Skeletal muscle tissue (tissue), 4 donors: Measurements from ENCODE around the gene TLR9. TPM values are rescaled to one million over a fixed set of nuclear protein-coding genes. Genes with fewer than 3 reads are reported as not detected.

Source experiments
- H3K27ac ChIP-seq: one replicate; pipeline ENCODE4 v1.7.0; 2013; ENCODE audit warnings: mild to moderate bottlenecking, low read depth, low read length, inconsistent platforms
- H3K27me3 ChIP-seq, 3 donors: one replicate each; pipeline ENCODE4 v1.7.0; 2013; ENCODE audit warnings: low read length in 3 of 3; ENCODE audit not compliant: control insufficient read depth in 3 of 3, insufficient read depth in 3 of 3
- H3K36me3 ChIP-seq, 3 donors: one replicate each; pipeline ENCODE4 v1.7.0; 2013; ENCODE audit warnings: low read length in 3 of 3; ENCODE audit not compliant: control insufficient read depth in 3 of 3, insufficient read depth in 3 of 3
- H3K4me1 ChIP-seq, 3 donors: one replicate each; pipeline ENCODE4 v1.7.0; 2013; ENCODE audit warnings: low read length in 3 of 3, mild to moderate bottlenecking in 3 of 3; ENCODE audit not compliant: control insufficient read depth in 3 of 3, insufficient read depth in 3 of 3
- H3K4me3 ChIP-seq, 3 donors: one replicate each; pipeline ENCODE4 v1.7.0; 2013; ENCODE audit warnings: low read length in 3 of 3
- H3K9ac ChIP-seq, 3 donors: one replicate each; pipeline ENCODE4 v1.7.0; 2013; ENCODE audit warnings: low read length in 3 of 3, mild to moderate bottlenecking in 3 of 3, moderate library complexity in 2 of 3, low read depth in 1 of 3
- H3K9me3 ChIP-seq, 3 donors: one replicate each; pipeline ENCODE4 v1.7.0; 2013; ENCODE audit warnings: low read length in 3 of 3; ENCODE audit not compliant: control insufficient read depth in 3 of 3
- total RNA-seq: library from RNA; depleted of rRNA; stranded (reverse); fragments of >200 nt; gene quantifications from one replicate; pipeline ENCODE4 v1.2.3, GENCODE V29; 2014
- donor health status: Osteomylitis.

TLR9 gene
- total RNA-seq, 1 donor from 2014 or later, result not detected

GRCh38 chr3:52248165-52248541 is 22.7 kb upstream of the TLR9 start:
- Histone ChIP-seq H3K27ac (no peak overlapping the region), H3K27me3 (peaks cover 2 to 20% (median 19%) of the 10 kb centered on the region in 3 donors), H3K36me3 (peaks cover 17 to 33% (median 29%) of the 10 kb centered on the region in 3 donors), H3K4me3 (no peak overlapping the region), H3K9me3 (no peaks in the 10 kb centered on the region), H3K9ac (no peak overlapping the region), H3K4me1 (peaks cover 16 to 69% (median 43%) of the 10 kb centered on the region in 3 donors)

DNA sequence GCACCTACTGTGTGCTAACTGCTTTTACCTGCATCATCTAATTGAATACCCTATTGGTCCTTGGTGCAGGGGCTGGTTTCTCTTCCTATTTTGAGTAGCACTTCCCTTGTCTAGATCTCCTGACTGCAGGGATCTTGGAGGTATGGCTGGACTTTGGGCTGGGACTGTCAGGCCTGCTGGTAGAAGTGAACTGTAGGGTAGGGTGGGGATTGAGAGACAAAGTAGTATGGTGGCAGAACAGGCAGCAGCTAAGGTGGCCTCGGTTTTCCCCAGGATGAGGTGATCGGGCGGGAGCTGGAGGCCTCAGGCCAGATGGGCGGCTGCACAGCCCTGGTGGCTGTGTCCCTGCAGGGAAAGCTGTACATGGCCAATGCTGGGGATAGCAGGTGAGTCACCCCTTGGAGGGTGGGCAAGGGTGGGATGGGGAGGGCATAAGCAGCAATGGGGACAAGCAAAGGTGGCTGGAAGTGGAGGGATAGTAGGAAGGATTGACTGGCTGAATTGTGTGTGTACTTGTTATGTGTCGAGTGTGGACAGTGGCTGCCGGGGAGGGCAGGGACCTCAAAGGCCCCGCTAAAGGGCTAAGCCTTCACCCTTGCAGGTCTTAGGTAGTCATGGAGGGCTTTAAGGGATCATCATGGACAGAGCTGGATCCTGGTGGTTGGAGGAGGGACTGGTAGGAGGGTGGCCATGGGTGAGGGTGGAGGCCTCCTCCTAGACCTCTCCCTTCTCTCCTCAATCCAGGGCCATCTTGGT is 22.1 kb upstream of the TLR9 start:
- peaks cover 2 to 20% (median 19%) of the 10 kb centered on the region in 3 donors for H3K27me3 ChIP-seq
- H3K9me3 ChIP-seq, result no peaks in the 10 kb centered on the region
- H3K36me3 ChIP-seq, result peaks cover 15 to 30% (median 26%) of the 10 kb centered on the region in 3 donors
- peaks cover 16 to 66% (median 43%) of the 10 kb centered on the region in 3 donors for H3K4me1 ChIP-seq
- H3K27ac ChIP-seq, result no peak overlapping the region
- no peak overlapping the region for H3K4me3 ChIP-seq
- H3K9ac ChIP-seq, result no peak overlapping the region

- peak overlapping the region; percentile 64 for H3K27ac ChIP-seq
- H3K36me3 ChIP-seq, result peaks cover 15 to 27% (median 26%) of the 10 kb centered on the region in 3 donors
- H3K4me3 ChIP-seq, result peak overlapping the region in 2 of 3 donors; percentile 34 to 41
- H3K4me1 ChIP-seq, result peaks cover 16 to 61% (median 42%) of the 10 kb centered on the region in 3 donors
- peak overlapping the region in 1 of 3 donors; percentile 84 for H3K9ac ChIP-seq
- H3K9me3 ChIP-seq, result no peaks in the 10 kb centered on the region
- H3K27me3 ChIP-seq, result peaks cover 2 to 20% (median 19%) of the 10 kb centered on the region in 3 donors
Measured at GRCh38 chr3:52246728-52247408, 21.4 kb upstream of the TLR9 start.

DNA sequence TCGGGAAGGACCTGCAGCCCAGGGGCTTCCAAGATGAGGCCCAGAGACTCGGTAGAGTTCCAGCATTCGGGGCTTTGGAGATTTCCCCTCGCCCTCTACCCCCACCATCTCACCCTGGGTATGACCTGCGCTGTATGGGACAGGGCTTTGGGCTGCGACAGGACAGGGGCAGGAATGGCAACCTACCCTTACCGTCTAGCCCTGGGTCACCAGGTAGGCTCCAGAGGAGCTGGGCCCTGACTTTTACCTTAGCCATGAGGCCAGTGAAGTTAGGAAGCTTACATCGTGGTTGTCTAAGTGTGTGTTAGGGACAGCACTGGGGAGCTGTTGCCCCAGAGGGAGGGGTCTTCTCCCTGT is 20.8 kb upstream of the TLR9 start:
- H3K27me3 ChIP-seq, result peaks cover 2 to 20% (median 19%) of the 10 kb centered on the region in 3 donors
- H3K4me3 ChIP-seq, result peak overlapping the region; percentile 68 to 76 (median 69)
- H3K36me3 ChIP-seq, result peaks cover 15 to 26% (median 22%) of the 10 kb centered on the region in 3 donors
- peak overlapping the region; percentile 67 to 84 (median 70) for H3K9ac ChIP-seq
- no peaks in the 10 kb centered on the region for H3K9me3 ChIP-seq
- H3K4me1 ChIP-seq, result peaks cover 16 to 56% (median 38%) of the 10 kb centered on the region in 3 donors
- H3K27ac ChIP-seq, result peak overlapping the region; percentile 64

GRCh38 chr3:52245322-52246263 is 20.1 kb upstream of the TLR9 start, which contains the start of gene PPM1M:
Gene PPM1M, plus strand, starts transcription at chr3:52245759. Its CDS starts 66 bp downstream, at chr3:52245825.
- Histone ChIP-seq H3K4me1 (peaks cover 19 to 59% (median 39%) of the 10 kb centered on the region in 3 donors), H3K27me3 (peaks cover 2 to 20% (median 19%) of the 10 kb centered on the region in 3 donors), H3K4me3 (peak within 1 kb of the TSS; percentile 72 to 77 (median 76)), H3K36me3 (peaks cover 15 to 24% (median 22%) of the 10 kb centered on the region in 3 donors), H3K9me3 (no peaks in the 10 kb centered on the region), H3K9ac (peak within 1 kb of the TSS; percentile 67 to 84 (median 80)), H3K27ac (peak within 1 kb of the TSS; percentile 76)

DNA sequence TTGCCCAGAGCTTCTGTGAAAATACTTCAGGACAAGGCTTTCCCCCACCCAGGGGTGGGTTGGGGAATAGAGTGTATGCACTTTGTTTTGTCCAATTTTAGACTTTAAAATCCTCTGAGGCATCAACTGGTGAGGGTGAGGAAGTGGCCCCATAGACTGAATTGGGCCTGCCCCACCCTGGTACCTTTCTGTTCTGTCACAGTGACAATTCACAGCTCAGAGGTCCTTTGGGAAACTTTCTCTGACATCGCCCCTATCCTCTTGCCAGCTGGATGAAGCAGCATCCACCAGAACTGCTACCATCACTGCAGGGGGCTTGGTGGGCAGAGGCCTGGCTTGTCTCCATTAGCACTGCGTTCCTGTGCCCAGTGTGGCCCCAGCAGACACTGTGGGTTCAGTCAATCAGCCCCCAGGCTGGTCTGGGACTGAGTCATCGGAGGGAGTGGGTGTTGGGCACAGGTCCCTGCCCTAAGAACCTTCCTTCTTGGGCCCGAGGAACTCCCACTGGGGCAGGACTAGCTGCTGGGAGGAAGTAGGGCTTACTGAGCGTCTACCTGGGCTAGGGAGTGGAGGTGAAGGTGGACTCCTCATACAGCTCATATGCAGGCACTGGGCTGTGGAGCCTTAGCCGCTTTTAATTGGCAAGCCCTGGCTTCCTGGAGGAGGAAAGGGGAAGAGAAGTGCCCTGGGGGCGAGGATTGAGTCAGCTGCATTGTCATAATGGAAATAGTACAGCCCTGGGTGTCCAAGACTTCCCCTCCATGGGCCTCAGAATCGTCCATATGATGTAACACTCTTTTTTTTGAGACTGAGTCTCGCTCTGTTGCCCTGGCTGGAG is 18.6 kb upstream of the TLR9 start:
- Histone ChIP-seq H3K36me3 (peaks cover 4 to 9% (median 6%) of the 10 kb centered on the region in 3 donors), H3K27me3 (peaks cover 2 to 20% (median 19%) of the 10 kb centered on the region in 3 donors), H3K4me3 (no peak overlapping the region), H3K9ac (peak overlapping the region in 1 of 3 donors; percentile 50), H3K27ac (peak overlapping the region; percentile 76), H3K9me3 (no peaks in the 10 kb centered on the region), H3K4me1 (peaks cover 26 to 60% (median 46%) of the 10 kb centered on the region in 3 donors)

DNA sequence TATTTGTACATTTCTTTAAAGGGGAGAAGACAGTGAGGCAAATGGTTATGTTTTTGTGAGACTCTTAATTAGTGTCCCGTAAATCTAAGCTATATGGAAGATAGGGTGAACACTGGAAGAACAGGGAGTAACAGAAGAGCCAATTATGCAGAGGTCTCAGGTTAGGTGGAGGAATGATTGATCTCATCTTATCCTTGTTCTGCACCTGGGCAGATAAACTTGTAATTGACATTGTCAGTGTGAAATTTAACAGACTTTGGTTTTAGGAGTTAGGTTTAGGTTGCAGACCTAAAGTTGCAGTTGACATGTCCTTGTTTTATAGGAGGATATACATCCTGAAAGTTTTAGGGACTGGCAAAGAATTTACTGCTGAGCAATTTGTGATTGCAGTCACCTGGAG is 16.6 kb upstream of the TLR9 start:
- H3K4me3 ChIP-seq, result no peak overlapping the region

DNA sequence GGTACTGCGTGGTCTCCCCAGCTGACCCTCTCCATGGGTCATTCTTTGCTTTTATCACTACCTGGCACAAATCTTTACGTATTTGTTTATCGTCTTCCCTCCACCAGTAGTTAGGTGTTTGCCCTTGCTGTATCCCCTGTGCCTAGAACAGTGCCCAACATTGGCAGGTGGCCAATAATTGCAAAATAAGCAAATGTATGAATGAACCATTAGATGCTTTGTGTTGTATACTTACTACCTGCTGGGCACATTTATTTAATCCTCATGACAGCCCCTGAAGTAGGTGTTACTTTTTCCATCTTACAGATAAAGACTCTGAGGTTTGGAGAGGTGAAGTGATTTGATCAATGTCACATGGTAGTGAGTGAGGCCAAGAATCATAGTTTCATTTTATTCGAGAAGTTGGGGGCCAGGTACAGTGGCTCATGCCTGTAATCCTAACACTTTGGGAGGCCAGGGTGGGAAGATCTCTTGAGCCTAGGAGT is 15.5 kb upstream of the TLR9 start:
- Histone ChIP-seq H3K4me3 (no peak overlapping the region), H3K27me3 (peaks cover 2 to 15% (median 15%) of the 10 kb centered on the region in 3 donors), H3K4me1 (peaks cover 43 to 62% (median 54%) of the 10 kb centered on the region in 3 donors), H3K36me3 (no peaks in the 10 kb centered on the region), H3K27ac (peak overlapping the region; percentile 99), H3K9ac (no peak overlapping the region), H3K9me3 (no peaks in the 10 kb centered on the region)

More for the DNA sequence above, 16.6 kb upstream of the TLR9 start:
- Histone ChIP-seq H3K9me3 (no peaks in the 10 kb centered on the region), H3K36me3 (no peaks in the 10 kb centered on the region), H3K4me1 (peaks cover 40 to 62% (median 55%) of the 10 kb centered on the region in 3 donors), H3K27ac (no peak overlapping the region), H3K9ac (no peak overlapping the region), H3K27me3 (peaks cover 2 to 20% (median 19%) of the 10 kb centered on the region in 3 donors)
